Neutrophil (primary cell): Measurements from ENCODE around the gene ZNF783.

ENCODE experiments used
- H3K27ac ChIP-seq: fragments of 200-600 bp; sonication (generic); 2 replicates; pipeline ENCODE4 v1.5.1; 2016; ENCODE audit warnings: mild to moderate bottlenecking, moderate library complexity
- H3K27me3 ChIP-seq: fragments of 200-600 bp; sonication (generic); 2 replicates; pipeline ENCODE4 v1.6.0; 2016; ENCODE audit warnings: mild to moderate bottlenecking
- H3K36me3 ChIP-seq: fragments of 200-600 bp; sonication (generic); 2 replicates; pipeline ENCODE4 v1.5.1; 2017
- H3K4me1 ChIP-seq, 2 experiments: fragments of 200-600 bp in 1 of 2; sonication (generic) in 1 of 2; 1 replicate in 1 of 2; 2 replicates in 1 of 2; pipeline versions ENCODE4 v1.5.1 to v1.6.1; 2013 to 2016; ENCODE audit warnings: low read depth in 1 of 2, low read length in 1 of 2, mild to moderate bottlenecking in 1 of 2, moderate library complexity in 1 of 2; ENCODE audit not compliant: control insufficient read depth in 1 of 2, insufficient read depth in 1 of 2
- H3K4me3 ChIP-seq, 2 experiments: fragments of 200-600 bp in 1 of 2; sonication (generic) in 1 of 2; 1 replicate in 1 of 2; 2 replicates in 1 of 2; pipeline ENCODE4 v1.5.1; 2013 to 2016; ENCODE audit warnings: low read depth in 1 of 2, low read length in 1 of 2, mild to moderate bottlenecking in 1 of 2, moderate library complexity in 1 of 2
- H3K9me3 ChIP-seq: fragments of 200-600 bp; sonication (generic); 2 replicates; pipeline ENCODE4 v1.5.1; 2016
- TF ChIP-seq, protein P1 (sequence below): fragments of 200-600 bp; sonication (generic); IDR thresholded peaks from 2 replicates; pipeline ENCODE4 v1.5.1; 2016; ENCODE audit warnings: antibody characterized with exemption

The ZNF783 gene

GRCh38 chr7:149281508-149282330 lies 19.7 kb downstream of the ZNF783 start:
- Histone ChIP-seq H3K27me3 (peaks cover 31% of the 10 kb centered on the region), H3K4me1 (peaks cover 15 to 16% of the 10 kb centered on the region in 2 experiments), H3K27ac (no peak overlapping the region), H3K36me3 (peaks cover 3% of the 10 kb centered on the region), H3K4me3 (no peak overlapping the region), H3K9me3 (no peaks in the 10 kb centered on the region)
- TF ChIP-seq, protein P1, sequence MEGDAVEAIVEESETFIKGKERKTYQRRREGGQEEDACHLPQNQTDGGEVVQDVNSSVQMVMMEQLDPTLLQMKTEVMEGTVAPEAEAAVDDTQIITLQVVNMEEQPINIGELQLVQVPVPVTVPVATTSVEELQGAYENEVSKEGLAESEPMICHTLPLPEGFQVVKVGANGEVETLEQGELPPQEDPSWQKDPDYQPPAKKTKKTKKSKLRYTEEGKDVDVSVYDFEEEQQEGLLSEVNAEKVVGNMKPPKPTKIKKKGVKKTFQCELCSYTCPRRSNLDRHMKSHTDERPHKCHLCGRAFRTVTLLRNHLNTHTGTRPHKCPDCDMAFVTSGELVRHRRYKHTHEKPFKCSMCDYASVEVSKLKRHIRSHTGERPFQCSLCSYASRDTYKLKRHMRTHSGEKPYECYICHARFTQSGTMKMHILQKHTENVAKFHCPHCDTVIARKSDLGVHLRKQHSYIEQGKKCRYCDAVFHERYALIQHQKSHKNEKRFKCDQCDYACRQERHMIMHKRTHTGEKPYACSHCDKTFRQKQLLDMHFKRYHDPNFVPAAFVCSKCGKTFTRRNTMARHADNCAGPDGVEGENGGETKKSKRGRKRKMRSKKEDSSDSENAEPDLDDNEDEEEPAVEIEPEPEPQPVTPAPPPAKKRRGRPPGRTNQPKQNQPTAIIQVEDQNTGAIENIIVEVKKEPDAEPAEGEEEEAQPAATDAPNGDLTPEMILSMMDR = no peak

GRCh38 chr7:149282331-149282655 lies 20.3 kb downstream of the ZNF783 start:
- Histone ChIP-seq H3K4me3 (no peak overlapping the region), H3K36me3 (peaks cover 3% of the 10 kb centered on the region), H3K9me3 (no peaks in the 10 kb centered on the region), H3K27ac (no peak overlapping the region), H3K4me1 (peaks cover 15 to 16% of the 10 kb centered on the region in 2 experiments), H3K27me3 (peaks cover 34% of the 10 kb centered on the region)
- TF ChIP-seq, protein P1 = no peak

DNA sequence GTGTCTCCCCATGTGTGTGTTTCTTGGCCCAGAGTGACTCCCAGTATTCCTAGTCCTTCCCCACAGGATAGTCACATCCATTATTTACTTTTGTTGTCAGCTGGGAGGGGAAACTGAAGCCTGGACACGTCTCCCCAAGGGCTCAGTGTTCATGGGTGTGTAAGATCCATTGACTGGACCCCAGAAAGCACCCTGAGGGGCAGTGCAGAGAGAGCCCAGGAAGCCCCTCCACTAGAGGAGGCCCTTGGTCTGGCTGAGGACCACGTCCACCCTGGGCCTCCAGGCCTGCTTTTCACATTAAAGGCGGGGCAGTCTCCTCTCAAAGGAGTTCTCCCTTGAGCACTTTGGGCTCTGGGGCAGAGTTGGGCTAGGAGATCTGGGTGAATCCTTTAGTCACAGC lies 21.3 kb downstream of the ZNF783 start:
- no peak overlapping the region for H3K27ac ChIP-seq
- H3K4me1 ChIP-seq = peaks cover 15 to 16% of the 10 kb centered on the region in 2 experiments
- H3K36me3 ChIP-seq = peaks cover 2% of the 10 kb centered on the region
- H3K4me3 ChIP-seq = no peak overlapping the region
- TF ChIP-seq, protein P1 = no peak
- peaks cover 34% of the 10 kb centered on the region for H3K27me3 ChIP-seq
- no peaks in the 10 kb centered on the region for H3K9me3 ChIP-seq

GRCh38 chr7:149284343-149284742 lies 22.3 kb downstream of the ZNF783 start:
- Histone ChIP-seq H3K36me3 (no peaks in the 10 kb centered on the region), H3K4me1 (peaks cover 15 to 16% of the 10 kb centered on the region in 2 experiments), H3K27ac (no peak overlapping the region), H3K27me3 (peaks cover 34% of the 10 kb centered on the region), H3K9me3 (no peaks in the 10 kb centered on the region), H3K4me3 (no peak overlapping the region)
- TF ChIP-seq, protein P1 = no peak

- Histone ChIP-seq H3K36me3 (no peaks in the 10 kb centered on the region), H3K4me1 (peaks cover 15 to 16% of the 10 kb centered on the region in 2 experiments), H3K27me3 (peaks cover 34% of the 10 kb centered on the region), H3K9me3 (no peaks in the 10 kb centered on the region), H3K27ac (no peak overlapping the region), H3K4me3 (peak overlapping the region; percentile 48 to 70)
- TF ChIP-seq, protein P1 = peak; percentile 17
Measured at GRCh38 chr7:149284850-149285585, 23.0 kb downstream of the ZNF783 start.
